Activated naive CD8-positive, alpha-beta T cell treated with anti-CD3 and anti-CD28 coated beads for 36 hours (primary cell): Measurements from ENCODE around the gene WDFY3. TPM values are rescaled to one million over a fixed set of nuclear protein-coding genes. Genes with fewer than 3 reads are reported as not detected.

Source experiments
- DNase-seq: peaks from one replicate; pipeline ENCODE4 v3.0.0; 2021
- H3K27ac Mint-ChIP-seq: one replicate; pipeline ENCODE4 v1.8.0; 2022; ENCODE audit warnings: mild to moderate bottlenecking, moderate library complexity, mixed read lengths
- H3K27me3 Mint-ChIP-seq: one replicate; pipeline ENCODE4 v1.8.0; 2022; ENCODE audit warnings: mild to moderate bottlenecking, mixed read lengths
- H3K36me3 Mint-ChIP-seq: one replicate; pipeline ENCODE4 v1.8.0; 2021; ENCODE audit warnings: mild to moderate bottlenecking, mixed read lengths
- H3K4me1 Mint-ChIP-seq: one replicate; pipeline ENCODE4 v1.8.0; 2021; ENCODE audit warnings: mixed read lengths
- H3K4me3 Mint-ChIP-seq: one replicate; pipeline ENCODE4 v1.8.0; 2022; ENCODE audit warnings: mild to moderate bottlenecking, moderate library complexity, mixed read lengths
- H3K9me3 Mint-ChIP-seq: one replicate; pipeline ENCODE4 v1.8.0; 2022; ENCODE audit warnings: mixed read lengths
- total RNA-seq, 2 experiments: library from RNA; stranded (reverse); gene quantifications; one replicate each; pipeline ENCODE4 v1.2.3, GENCODE V29; 2021

WDFY3 gene
- total RNA-seq, 2 experiments from 2014 or later, result 0.52 to 0.80 TPM

GRCh38 chr4:84962102-84962501, 4.4 kb downstream of the WDFY3 start:
- H3K4me3 Mint-ChIP-seq, result no peak overlapping the region
- H3K4me1 Mint-ChIP-seq, result peaks cover 7% of the 10 kb centered on the region
- no peaks in the 10 kb centered on the region for H3K36me3 Mint-ChIP-seq
- H3K9me3 Mint-ChIP-seq, result no peaks in the 10 kb centered on the region
- no peak overlapping the region for H3K27ac Mint-ChIP-seq
- no peak for DNase-seq
- peaks cover 52% of the 10 kb centered on the region for H3K27me3 Mint-ChIP-seq

- H3K4me1 Mint-ChIP-seq, result no peaks in the 10 kb centered on the region
- no peak for DNase-seq
- H3K27me3 Mint-ChIP-seq, result peaks cover 23% of the 10 kb centered on the region
- no peaks in the 10 kb centered on the region for H3K36me3 Mint-ChIP-seq
- H3K4me3 Mint-ChIP-seq, result no peak overlapping the region
- no peaks in the 10 kb centered on the region for H3K9me3 Mint-ChIP-seq
- no peak overlapping the region for H3K27ac Mint-ChIP-seq
Measured at GRCh38 chr4:84958434-84958833, 8.1 kb downstream of the WDFY3 start.

DNA sequence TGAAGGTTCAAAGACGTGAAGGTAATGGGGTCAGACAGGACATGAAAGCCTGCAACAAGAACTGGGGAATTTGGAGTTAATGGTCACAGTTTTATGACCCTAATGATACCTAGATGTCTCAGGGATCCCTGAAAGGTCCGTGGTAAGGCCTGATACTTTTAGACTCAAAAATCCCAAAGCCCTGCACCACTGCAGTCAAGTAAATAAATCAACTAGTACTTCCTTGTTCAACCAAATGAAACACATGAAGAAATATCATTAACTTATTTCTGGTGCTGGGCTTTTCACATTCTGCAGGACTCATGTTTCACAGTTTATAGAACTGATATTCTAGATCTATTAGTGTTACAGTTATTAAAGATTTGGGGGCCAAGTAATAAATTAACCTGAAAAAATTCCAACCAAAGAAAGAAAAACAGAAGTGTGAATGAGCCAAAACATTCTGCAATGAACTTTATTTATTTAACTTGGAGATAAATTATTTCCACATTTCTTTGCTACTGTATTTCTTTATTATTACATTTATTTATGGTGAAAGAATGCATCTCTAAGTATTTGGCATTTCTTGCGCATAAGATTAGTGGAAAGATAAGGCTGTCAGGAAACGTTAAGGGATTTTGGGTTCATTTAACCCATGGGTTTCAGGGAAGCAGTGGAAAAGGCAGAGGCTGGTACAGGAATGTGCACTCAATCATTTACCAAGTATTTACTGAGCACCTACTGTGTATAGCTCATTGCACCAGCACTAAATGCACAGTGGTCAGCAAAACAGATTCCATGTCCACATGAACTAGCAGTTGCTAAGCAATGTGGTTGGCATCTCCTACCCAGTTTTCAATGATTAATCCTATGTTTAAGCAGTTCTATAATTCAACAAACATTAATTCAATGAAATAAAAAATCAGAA, 8.7 kb downstream of the WDFY3 start:
- Mint-ChIP-seq H3K27ac (no peak overlapping the region), H3K4me1 (no peaks in the 10 kb centered on the region), H3K27me3 (peaks cover 18% of the 10 kb centered on the region), H3K4me3 (no peak overlapping the region), H3K36me3 (no peaks in the 10 kb centered on the region), H3K9me3 (no peaks in the 10 kb centered on the region)
- no peak for DNase-seq

- Mint-ChIP-seq H3K4me3 (no peak overlapping the region), H3K4me1 (no peaks in the 10 kb centered on the region), H3K27ac (no peak overlapping the region), H3K9me3 (no peaks in the 10 kb centered on the region), H3K36me3 (no peaks in the 10 kb centered on the region), H3K27me3 (peaks cover 8% of the 10 kb centered on the region)
- no peak for DNase-seq
Measured at GRCh38 chr4:84956014-84956413, 10.5 kb downstream of the WDFY3 start.

- Mint-ChIP-seq H3K9me3 (no peaks in the 10 kb centered on the region), H3K27me3 (peaks cover under 1% of the 10 kb centered on the region), H3K4me3 (no peak overlapping the region), H3K4me1 (no peaks in the 10 kb centered on the region), H3K36me3 (no peaks in the 10 kb centered on the region), H3K27ac (no peak overlapping the region)
- DNase-seq, result no peak
Measured at GRCh38 chr4:84954982-84955567, 11.4 kb downstream of the WDFY3 start.

- Mint-ChIP-seq H3K27me3 (no peaks in the 10 kb centered on the region), H3K9me3 (no peaks in the 10 kb centered on the region), H3K27ac (no peak overlapping the region), H3K4me3 (no peak overlapping the region), H3K4me1 (no peaks in the 10 kb centered on the region), H3K36me3 (no peaks in the 10 kb centered on the region)
- DNase-seq, result no peak
Measured at GRCh38 chr4:84952776-84953175, 13.7 kb downstream of the WDFY3 start.

DNA sequence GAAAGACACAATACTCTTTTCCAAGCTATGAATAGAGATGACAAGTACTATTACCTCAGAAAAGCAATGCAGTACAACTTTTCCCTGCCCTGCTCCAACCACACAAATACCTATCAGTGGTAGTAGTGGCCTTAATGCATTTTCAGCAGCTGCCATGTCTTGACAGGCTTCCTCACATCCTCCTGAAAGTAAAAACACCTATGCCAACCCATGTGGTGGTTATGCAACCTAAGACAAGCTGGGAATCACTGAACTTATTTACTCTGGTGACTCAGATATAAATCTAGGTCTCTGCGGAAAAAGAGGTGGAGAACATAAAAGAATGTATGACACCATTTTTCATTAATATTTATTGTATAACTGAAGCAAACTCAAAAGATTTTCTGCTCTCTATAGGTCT, 14.5 kb downstream of the WDFY3 start:
- no peaks in the 10 kb centered on the region for H3K4me1 Mint-ChIP-seq
- no peaks in the 10 kb centered on the region for H3K36me3 Mint-ChIP-seq
- DNase-seq, result no peak
- no peak overlapping the region for H3K4me3 Mint-ChIP-seq
- no peaks in the 10 kb centered on the region for H3K9me3 Mint-ChIP-seq
- H3K27ac Mint-ChIP-seq, result no peak overlapping the region
- no peaks in the 10 kb centered on the region for H3K27me3 Mint-ChIP-seq

DNA sequence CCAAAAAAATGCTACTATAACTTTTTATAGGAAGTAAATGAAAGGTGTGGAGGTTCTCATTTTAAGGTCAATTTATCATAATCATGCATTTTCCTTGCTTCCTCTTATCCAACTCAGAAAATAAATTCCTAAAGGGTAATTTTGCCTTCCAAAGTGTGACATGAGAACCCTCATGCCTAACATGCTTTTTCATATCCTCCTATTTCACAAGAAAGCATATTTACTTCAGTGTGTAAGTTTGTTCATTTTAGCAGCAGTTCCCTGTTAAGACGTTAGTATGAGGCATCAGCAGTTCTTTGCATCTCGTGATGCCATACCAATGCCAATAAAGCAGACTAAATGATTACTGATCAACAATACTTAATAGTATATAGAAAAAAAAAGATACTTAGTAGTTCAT, 18.4 kb downstream of the WDFY3 start:
- H3K4me3 Mint-ChIP-seq, result no peak overlapping the region
- no peak overlapping the region for H3K27ac Mint-ChIP-seq
- no peaks in the 10 kb centered on the region for H3K36me3 Mint-ChIP-seq
- H3K27me3 Mint-ChIP-seq, result no peaks in the 10 kb centered on the region
- DNase-seq, result no peak
- H3K9me3 Mint-ChIP-seq, result peaks cover under 1% of the 10 kb centered on the region
- H3K4me1 Mint-ChIP-seq, result no peaks in the 10 kb centered on the region

DNA sequence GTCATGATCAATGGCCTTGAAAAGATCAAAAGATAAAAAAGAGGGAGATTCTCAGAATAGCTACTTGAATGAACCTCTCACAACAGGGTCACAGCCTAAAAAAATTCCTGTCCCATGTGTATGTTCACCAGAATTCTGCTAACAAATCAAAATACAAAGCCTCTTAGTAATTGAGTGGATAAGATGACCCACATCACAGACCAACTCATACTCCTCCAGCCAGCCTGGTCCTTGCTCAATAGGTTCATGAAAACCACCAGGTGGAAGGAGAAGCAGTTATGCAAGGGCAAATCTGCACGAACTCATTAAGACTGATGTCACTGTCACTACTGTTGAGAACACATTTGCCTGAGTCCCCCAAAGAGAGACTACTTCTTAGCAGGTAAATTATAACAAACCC, 21.5 kb downstream of the WDFY3 start:
- Mint-ChIP-seq H3K27me3 (no peaks in the 10 kb centered on the region), H3K27ac (no peak overlapping the region)
- no peak for DNase-seq

DNA sequence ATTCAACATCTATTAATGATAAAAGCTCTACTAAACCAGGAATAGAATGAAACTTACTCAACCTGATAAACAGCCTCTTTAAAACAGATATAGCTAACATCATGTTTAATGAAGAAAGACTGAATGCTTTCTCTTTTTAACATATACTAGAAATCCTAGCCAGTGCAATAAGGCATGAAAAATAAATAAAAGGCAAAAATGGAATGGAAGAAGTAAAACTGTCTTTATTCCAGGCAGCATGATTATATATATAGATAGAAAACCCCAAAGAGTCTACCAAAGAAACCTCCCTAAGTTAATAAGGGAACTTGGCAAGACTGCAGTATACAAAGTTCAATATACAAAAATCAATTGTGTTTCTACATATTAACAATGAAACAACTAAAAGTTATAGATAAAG, 25.5 kb downstream of the WDFY3 start:
- Mint-ChIP-seq H3K27me3 (no peaks in the 10 kb centered on the region), H3K27ac (no peak overlapping the region), H3K9me3 (peaks cover 12% of the 10 kb centered on the region)

More for the DNA sequence above, 21.5 kb downstream of the WDFY3 start:
- no peak overlapping the region for H3K4me3 Mint-ChIP-seq
- no peaks in the 10 kb centered on the region for H3K36me3 Mint-ChIP-seq
- H3K9me3 Mint-ChIP-seq, result peaks cover 12% of the 10 kb centered on the region
- H3K4me1 Mint-ChIP-seq, result no peaks in the 10 kb centered on the region

GRCh38 chr4:84939113-84939512, 27.4 kb downstream of the WDFY3 start:
- no peaks in the 10 kb centered on the region for H3K36me3 Mint-ChIP-seq
- no peaks in the 10 kb centered on the region for H3K4me1 Mint-ChIP-seq
- no peak overlapping the region for H3K4me3 Mint-ChIP-seq

More for the DNA sequence above, 25.5 kb downstream of the WDFY3 start:
- H3K36me3 Mint-ChIP-seq, result no peaks in the 10 kb centered on the region
- no peak overlapping the region for H3K4me3 Mint-ChIP-seq
- no peak for DNase-seq
- no peaks in the 10 kb centered on the region for H3K4me1 Mint-ChIP-seq

DNA sequence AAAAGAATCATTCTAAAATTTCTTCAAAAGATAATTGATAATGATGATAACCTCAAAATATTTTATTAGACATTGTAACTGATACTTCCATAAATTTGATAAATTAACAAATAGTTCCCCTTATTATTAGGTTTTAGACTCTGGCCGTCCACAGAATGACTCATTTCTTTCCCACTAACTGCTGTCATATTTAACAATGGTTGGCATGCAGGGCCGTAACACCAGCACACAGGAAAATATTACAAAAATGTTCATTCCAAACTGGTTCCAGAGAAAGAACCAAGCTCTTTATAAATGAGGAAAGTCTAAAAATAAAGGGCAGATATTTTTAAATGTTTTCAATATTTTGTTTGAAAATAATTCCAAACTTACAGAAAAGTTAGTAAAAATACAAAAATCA, 28.2 kb downstream of the WDFY3 start:
- no peak overlapping the region for H3K4me3 Mint-ChIP-seq
- DNase-seq, result no peak
- no peaks in the 10 kb centered on the region for H3K27me3 Mint-ChIP-seq
- peaks cover 15% of the 10 kb centered on the region for H3K9me3 Mint-ChIP-seq
- H3K36me3 Mint-ChIP-seq, result no peaks in the 10 kb centered on the region
- no peak overlapping the region for H3K27ac Mint-ChIP-seq
- no peaks in the 10 kb centered on the region for H3K4me1 Mint-ChIP-seq

More at GRCh38 chr4:84939113-84939512, 27.4 kb downstream of the WDFY3 start:
- Mint-ChIP-seq H3K27ac (no peak overlapping the region), H3K27me3 (no peaks in the 10 kb centered on the region), H3K9me3 (peaks cover 12% of the 10 kb centered on the region)
- no peak for DNase-seq

- no peak overlapping the region for H3K4me3 Mint-ChIP-seq
- H3K36me3 Mint-ChIP-seq, result no peaks in the 10 kb centered on the region
- no peak overlapping the region for H3K27ac Mint-ChIP-seq
- no peaks in the 10 kb centered on the region for H3K27me3 Mint-ChIP-seq
- peaks cover 11% of the 10 kb centered on the region for H3K9me3 Mint-ChIP-seq
- DNase-seq, result no peak
- H3K4me1 Mint-ChIP-seq, result no peaks in the 10 kb centered on the region
Measured at GRCh38 chr4:84937381-84937977, 29.0 kb downstream of the WDFY3 start.

GRCh38 chr4:84936123-84936522, 30.4 kb downstream of the WDFY3 start:
- H3K27ac Mint-ChIP-seq, result no peak overlapping the region
- H3K4me3 Mint-ChIP-seq, result no peak overlapping the region
- DNase-seq, result no peak
- no peaks in the 10 kb centered on the region for H3K36me3 Mint-ChIP-seq
- no peaks in the 10 kb centered on the region for H3K4me1 Mint-ChIP-seq
- peaks cover 6% of the 10 kb centered on the region for H3K9me3 Mint-ChIP-seq
- no peaks in the 10 kb centered on the region for H3K27me3 Mint-ChIP-seq

GRCh38 chr4:84932462-84932861, 34.0 kb downstream of the WDFY3 start:
- Mint-ChIP-seq H3K4me3 (no peak overlapping the region), H3K4me1 (no peaks in the 10 kb centered on the region), H3K9me3 (peaks cover 3% of the 10 kb centered on the region), H3K36me3 (no peaks in the 10 kb centered on the region), H3K27me3 (no peaks in the 10 kb centered on the region), H3K27ac (no peak overlapping the region)
- DNase-seq, result no peak
